NOMO-1 treated with DMSO at 0.1 percent for 48 hours (cell line): ENCODE measurements around the gene SLC2A9.

Source experiments
- DNase-seq: peaks from one replicate; lab custom pipeline; 2025; ENCODE audit not compliant: unreplicated experiment; lab: John Stamatoyannopoulos, UW

Gene SLC2A9

DNA sequence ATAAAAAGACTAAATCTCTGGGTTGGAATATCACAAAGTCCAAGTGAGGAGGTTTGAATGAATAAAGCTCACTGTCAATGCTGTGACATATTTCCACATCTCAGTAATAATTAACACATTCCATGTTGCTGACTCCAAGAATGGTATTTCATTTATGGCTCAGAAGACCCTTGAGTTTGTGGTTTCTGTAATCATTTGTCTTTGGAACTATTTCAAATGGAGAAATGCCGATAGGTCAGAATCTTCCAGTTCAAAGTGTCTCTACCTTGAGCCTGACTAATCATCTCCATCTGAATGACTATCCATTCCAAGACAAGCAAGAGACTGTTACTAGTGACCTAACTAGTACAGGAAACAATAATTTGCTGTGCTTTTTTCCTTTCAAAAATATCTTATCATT lies 24.2 kb upstream of the SLC2A9 start:
- DNase-seq: no peak

DNA sequence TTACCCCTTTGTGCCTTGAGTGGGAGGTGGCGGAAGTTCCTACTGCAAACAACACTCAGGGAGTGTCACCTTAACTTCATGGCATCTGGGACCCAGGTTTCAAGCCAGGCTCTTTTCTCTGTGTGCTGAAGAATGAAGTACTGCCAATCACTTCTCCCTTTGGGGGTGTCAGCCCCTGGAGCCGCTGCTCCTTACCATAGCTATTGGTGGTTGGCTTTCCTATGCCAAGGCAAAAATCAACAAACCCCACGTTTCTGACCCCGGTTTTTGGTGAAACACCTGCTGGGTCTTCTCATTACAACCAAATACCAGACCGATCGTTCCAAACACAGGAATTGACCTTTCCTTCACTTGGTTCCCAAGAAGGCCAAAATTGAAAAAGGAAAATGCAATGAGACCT lies 19.7 kb upstream of the SLC2A9 start:
- DNase-seq: no peak

DNA sequence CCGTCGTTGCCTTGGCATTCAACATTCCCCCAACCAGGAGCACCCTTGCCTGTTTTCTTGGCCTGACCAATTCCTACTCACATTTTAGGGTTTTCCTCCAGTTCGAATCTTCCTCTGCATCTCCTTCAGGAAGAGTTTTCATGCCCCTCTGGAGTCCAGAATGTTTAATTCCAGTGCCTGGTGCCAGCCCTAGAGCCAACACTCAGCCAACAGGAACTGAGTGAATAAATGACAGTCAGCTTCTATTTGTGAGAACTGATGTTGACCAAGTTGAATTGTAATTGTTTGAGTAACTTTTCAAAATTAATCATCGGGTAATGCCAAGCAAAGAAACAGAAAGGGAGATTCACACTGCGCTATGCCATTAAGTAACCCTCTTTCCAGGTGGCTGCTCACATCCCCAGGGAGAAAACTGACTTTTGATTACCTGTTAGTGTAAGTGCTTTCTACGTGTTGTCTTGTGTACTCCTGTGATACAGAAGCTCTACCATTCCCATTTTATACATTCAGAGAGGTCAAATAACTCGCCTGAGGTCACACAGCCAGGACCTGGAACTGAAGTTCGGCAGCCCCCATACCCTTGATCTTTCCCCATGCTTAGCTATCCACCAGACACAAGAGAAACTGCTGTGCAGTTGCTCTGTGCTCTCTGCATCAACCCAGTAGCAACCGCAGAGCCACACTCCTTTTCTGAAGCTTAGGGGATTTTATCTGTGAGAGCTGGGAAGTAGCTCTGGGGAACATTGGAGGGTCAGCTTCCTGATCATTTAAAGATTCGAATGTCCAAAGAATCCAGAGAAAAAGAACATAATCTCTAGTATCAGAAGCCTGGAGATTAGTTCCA lies 19.0 kb upstream of the SLC2A9 start:
- DNase-seq: no peak

DNA sequence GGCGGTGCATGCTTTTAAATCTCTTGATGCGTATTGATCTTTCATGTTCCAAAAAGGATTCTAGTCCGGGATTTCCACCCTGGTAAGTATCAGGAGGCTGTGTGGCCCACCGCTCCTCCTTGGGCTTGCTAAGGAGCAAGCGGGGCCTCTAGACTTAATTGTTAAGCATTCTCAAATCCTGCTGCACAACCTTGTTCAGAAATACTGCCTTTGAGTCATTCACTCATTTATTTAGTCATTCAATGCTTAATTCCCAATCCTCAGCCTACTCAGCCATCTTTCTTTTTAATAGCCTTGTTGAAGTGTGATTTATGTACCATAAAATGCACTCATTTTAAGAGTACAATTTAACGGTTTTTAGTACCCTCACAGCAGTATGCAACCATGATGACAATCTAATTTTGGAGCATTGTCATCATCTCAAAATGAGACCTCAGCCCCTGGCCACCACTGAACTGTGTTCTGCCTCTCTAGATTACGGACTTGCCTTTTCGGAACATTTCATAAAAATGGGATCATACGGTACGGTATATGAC lies 15.6 kb upstream of the SLC2A9 start:
- no peak for DNase-seq

DNA sequence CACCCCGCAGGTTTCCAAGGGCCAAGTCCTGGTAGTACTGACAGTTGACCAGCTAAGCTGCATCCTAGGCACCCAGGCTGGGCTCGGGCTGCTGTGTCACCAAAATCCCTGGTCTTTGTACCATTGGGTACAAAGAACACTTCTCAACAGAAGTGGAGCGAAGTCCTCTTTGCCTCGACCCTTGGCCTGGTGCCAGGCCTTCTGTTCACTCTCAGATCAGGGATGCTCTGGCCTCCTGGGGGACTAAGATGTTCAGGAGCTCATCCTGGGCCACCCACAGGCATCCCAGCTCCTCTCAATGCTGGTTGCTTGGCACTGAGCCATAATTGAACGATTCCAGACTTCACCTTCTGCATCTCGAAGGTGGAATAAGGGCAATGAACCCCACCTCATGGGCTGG lies 13.8 kb upstream of the SLC2A9 start:
- DNase-seq: no peak

DNA sequence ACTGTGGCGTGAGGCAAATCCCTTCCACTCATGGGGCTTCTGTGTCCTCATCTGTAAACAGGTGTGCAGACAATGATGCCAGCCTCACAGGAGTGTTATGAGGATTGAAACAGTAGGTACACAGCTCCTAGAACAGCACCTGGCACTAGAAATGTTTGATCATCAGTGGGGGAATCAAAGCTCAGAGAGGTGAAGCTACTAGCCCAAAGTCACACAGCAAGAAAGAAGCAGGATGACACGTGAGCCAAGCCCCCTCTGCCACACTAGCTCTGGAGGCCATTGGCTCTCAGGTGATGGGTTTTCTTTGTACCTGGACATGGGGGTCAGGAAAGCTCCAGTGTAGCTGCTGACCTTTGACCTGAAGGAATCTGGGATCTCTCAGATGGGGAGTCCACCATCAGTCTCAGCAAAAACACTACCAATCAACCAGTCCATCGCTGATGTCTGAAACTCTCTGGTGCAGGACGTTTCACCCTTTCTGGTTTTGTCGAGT lies 13.4 kb upstream of the SLC2A9 start:
- no peak for DNase-seq

DNA sequence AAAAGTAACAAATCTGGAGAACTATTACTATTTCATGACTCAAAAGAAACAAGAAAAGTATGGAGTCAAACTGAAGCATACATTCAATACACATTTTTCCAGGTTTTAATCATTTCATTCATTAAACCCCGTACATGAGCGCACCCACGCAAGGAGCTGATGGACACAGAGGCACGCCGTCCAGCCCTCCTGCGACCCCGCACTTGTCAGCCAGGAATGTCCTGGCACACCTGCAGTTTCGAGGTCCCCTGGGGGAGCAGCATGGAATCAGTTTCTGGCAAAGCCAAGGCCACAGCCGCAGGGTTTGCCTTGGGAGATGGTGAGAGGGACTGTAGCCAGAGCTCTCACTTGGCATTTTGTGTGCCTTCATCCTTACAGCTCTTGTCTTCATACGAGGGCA lies 12.8 kb upstream of the SLC2A9 start:
- DNase-seq: no peak

DNA sequence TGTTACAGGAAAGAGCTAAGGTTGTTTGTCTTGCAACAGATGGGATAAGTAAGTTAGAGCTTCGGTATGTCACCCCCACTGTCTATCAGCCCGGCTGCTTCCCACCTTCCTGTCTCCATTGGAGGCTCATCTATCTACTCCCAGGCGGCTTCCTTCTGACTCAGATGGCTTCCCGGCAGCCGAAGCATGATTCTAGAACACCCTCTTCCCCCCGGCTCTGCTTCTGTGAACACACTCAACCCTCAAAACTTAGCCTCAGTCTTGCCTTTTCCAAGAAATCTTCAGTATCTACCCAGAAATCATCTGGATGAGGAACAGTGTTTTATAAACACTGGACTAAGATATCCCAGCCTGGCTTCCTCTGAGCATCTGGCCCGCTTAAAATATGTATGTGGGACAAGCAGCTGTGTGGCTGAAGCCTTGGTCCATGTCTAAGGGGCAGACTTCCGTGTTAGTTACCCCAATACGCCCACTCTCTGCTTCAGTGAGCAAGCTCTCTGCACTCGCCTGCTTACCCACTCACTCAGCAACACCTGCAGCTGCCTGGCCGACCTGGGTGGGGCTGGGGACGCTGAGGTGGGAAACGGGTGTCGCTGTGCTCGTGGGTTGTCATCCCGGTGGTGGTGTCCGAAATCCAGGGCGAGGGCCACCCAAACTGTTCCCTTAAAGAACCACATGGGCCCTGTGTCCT lies 12.0 kb upstream of the SLC2A9 start:
- DNase-seq: no peak

DNA sequence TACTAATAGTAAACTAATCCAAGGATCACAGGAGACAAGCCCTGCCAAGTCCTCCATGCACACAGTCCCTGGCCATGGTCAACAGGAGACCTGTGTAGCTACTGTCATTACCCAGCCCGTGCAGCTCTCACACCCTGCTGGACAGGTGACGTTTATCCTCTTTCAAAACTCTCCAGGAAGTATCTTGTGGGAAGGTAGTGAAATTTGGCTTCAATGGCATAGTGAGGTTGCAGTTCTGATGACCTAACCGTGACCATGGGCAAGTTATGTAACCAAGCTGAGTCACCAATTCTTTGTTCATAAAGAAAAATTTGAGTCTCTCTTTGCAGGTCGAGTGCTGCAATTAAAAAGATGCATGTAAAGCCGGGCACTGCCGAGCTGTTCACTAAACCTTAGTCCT lies 11.3 kb upstream of the SLC2A9 start:
- peak; percentile 94 for DNase-seq

DNA sequence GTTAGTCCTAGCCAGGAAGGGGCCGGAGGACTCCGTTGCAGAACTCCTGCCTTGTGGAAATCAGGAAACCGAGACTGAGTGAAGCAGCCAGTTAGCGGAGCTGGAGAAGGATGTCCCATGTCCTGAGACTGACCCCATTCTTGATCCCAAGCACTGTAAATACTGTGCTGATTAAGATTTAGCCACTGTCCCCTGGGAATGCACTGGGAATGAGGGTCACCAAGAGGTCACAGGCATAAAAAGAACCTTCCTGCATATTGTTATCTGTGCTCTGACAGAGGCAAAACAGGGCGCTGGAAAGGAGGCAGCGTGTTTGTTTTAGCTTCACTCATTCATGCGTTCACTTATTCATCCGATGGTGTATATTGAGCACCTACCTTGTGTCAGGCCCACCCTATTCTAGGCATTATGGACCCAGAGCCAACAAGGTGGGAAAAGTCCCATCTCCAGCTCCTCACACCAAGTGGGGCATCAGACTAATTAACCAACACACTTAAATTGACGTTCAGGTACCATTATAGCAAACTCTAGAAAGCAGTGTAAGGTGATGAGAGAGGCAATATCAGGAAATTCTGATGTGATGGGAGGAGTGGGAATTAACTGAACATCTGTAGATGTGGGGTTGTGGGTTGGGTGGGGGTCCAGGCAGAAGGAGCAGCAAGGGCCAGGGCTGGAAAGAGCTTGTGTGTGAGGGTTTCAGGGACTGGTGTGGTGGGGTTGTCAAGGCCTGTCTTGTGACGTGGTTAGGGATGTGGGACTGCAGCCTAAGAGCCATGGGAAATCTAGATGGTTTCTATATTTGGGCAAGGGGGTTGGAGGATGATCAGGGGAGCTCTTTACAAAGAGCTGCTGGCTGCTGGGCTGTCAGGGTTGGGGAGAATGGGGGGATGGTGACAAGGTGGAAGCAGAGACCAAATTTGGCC lies 10.6 kb upstream of the SLC2A9 start:
- DNase-seq: no peak

DNA sequence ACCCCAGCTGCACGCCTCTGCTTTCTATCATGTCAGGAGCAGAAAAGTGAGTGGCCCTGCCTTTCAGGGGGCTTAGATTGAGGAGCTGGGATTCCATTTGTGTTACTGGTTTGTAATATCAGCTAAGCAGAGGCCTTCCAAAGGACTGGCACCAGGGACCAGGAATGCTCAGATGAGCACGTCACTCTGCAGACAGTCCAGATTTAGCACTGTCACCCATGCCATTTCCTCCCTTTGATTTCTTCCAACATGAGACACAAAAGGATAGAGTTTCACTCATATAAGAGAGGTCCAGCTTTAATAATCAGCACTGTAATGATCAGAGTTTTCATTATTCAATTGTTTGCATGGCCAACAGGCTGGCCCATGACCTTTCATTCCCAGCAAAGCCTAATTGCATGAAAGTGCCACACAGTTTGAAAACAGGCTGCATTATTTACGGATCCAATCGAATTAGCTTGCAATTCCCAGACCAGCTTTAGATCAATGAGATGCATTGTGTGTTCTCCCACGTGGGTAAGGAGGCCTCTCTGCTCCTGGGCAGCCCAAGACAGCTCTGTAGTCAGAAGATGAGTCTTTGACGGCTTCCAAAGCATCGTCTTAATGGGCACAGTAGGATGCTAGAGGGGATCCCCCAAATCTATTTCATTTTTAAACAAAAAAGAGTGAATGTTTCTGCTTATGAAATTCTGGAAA lies 9.8 kb upstream of the SLC2A9 start:
- no peak for DNase-seq

DNA sequence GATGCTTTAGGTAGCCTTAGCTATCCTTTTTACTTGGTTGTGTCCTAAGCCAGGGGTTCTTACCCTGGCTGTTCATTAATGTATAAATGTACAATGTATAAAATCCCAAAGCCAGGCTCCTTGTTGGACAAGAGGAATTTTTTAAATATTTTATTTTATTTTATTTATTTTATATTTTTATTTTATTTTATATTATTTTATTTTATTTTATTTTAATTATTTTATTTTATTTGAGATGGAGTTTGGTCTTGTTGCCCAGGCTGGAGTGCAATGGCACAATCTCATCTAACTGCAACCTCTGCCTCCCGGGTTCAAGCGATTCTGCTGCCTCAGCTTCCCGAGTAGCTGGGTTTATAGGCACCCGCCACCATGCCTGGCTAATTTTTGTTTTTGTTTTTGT lies 8.1 kb upstream of the SLC2A9 start:
- no peak for DNase-seq

DNA sequence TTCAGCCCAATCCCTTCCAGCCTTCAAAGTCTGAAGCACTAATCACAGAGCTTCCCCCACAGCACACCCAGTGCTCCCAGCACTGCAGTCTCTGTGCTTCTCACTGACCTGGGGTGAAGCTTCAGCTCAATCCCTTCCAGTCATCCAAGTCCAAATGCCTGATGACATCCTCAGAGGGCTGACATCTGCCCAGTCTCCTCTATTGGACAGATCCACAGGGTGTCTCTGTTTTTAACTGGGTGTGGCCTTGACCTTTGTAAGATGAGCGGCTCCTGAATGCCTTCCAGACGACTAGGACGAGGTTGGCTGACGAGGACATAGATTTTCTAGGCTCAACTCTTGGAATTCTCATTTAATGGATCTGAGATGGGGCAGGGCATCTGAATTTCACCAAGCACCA lies 7.6 kb upstream of the SLC2A9 start:
- no peak for DNase-seq

DNA sequence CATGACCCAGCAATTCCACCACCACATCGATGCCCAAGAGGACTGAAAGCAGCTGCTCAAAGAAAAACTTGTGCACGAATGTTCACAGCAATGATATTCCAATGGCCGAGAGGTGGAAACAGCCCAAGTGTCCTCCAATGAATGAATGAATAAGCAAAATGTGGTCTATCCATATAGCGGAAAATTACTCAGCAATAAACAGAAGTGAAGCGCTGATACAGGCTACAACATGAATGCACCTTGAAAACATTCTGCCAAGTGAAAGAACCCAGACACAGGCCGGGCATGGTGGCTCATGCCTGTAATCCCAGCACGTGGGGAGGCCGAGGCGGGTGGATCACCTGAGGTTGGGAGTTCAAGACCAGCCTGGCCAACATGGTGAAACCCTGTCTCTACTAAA lies 5.2 kb upstream of the SLC2A9 start:
- DNase-seq: no peak

DNA sequence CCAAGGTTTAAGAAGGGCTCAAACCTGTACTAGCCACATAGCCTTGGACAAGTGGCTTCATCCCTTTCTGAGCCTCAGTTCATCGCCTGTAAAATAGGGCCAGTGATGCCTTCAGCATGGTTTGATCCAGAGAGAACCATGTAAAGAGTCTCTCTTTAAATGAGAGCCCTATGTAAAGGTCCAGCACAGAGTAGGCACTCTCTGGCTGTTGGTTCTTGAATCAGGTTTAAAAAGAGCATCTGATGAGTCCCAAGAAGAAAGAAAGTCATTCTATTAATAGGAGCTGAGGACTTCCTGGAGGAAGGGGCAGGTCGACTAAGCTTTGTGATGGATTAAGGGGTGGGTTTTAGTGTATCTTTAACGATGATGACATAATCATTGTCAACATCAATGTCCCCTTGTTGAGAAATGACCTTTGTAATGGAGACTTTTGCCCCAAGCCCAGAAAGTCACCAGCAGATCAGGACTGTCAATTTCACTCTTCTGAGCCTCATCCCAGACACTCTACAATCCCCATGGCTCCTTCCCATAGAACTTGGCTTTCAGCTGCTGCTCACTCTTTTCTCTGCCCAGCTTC lies 4.0 kb upstream of the SLC2A9 start:
- DNase-seq: no peak

DNA sequence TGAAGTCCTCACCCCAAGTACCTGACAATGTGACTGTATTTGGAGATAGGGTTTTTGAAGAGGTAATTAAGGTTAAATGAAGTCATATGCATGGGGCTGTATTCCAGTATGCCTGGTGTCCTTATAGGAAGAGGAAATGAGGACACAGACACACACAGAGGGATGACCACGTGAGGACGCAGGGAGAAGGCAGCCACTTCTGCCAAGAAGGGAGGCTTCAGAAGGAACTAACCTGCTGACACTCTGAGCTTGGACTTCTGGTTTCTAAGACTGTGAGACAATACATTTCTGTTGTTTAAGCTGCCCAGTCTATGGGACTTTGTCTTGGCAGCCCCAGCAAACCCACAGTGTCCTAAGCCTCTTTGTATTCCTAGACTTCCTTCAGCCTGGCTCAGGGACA lies 3.0 kb upstream of the SLC2A9 start:
- peak; percentile 26 for DNase-seq

DNA sequence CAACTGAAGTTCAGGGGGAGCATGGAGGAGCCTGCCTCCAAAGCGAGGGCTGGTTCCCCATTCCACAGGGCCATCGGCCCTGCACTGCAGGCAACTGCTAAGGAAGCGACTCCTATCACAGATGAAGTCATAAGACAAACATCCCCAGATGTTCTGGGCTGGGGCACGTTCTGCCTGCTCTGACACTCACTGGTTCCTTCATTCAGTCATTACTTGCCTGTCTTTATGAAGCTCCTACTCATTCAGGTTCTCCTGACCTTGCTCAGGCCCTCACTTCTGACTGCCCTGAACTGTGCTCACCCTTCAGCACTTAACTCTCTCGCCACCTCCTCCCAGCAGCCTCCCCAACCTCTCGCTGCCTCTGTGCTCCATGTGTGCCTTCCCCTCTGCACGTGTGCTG lies 2.5 kb upstream of the SLC2A9 start:
- DNase-seq: peak; percentile 18

DNA sequence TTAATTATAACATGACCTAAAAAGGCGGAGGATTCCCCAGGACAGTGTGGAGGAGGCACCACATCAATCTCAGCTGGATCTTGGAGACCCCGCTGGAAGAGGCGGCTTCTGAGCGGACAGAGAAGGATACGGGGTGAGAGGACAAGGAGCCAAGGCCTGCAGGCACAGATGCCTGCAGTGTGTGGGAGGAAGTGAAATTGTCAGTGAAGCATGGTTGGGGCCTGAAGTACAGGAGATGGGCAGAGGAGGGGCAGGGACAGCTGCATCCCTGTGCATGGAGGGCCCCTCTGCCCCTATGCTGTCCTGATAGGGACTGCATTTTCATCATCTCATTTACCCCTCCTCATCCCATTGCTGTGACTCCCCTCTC lies 1.7 kb upstream of the SLC2A9 start:
- peak; percentile 61 for DNase-seq

DNA sequence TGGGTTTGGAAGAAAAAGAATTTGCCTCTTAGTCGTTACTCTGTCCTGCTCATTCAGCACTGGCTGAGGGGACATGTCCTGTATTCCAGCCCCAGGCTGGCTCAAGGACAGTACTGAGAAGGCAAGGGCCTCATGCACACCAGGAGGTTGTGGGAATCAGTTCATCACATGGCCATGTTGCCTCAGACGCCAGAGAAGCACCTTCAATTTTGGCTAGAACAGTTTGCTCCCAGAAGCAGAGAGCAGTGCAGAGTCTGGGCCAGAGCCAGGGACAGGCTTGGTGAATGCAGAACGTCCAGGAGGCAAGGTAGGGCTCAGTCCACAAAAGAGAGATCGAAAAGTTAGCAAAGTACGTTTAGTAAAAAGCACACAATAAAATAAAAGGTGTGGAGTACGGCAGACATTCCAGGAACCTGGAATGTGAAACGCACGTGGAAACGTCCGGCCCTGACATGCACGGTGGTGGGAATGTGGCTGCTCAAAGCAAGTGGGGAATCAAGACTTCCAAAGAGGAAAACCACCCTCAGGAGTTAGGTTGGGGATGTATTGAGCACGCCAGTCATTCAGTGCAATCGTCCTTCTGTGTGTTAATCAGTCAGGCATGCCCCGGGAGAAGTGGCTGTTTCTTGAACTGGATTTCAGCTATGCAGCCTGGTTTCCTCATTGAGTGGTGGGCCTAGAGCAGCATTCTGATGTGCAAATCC lies 1.2 kb upstream of the SLC2A9 start:
- peak; percentile 34 for DNase-seq

DNA sequence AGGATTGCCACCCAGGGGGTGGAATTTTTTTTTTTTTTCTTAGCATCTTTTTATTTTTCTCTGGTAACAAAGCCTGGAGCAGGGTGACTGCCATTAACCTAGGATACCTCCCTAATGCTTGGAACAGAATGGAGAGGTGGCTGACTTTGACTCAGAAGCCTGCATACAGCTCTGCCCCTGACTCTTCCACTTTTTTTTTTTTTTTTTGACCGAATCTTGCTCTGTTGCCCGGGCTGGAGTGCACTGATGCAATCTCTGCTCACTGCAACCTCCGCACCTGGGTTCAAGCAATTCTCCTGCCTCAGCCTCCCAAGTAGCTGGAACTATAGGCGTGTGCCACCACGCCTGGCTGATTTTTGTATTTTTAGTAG lies 341 bp upstream of the SLC2A9 start:
- peak; percentile 52 for DNase-seq
